Loucy (cell line): ENCODE measurements around the gene PKNOX2.

ENCODE experiments used
- CTCF ChIP-seq: fragments of 200-600 bp; sonication (generic); conservative IDR thresholded peaks from 2 replicates; pipeline ENCODE4 v1.5.1; 2014; ENCODE audit warnings: mild to moderate bottlenecking, antibody characterized with exemption, low read length
- EZH2phosphoT487 ChIP-seq: fragments of 200-600 bp; IDR thresholded peaks from 2 replicates; pipeline ENCODE4 v1.6.1; 2018; ENCODE audit warnings: antibody characterized with exemption, mild to moderate bottlenecking, moderate library complexity, borderline replicate concordance

- TF ChIP-seq CTCF = no peak
- no peak for TF ChIP-seq EZH2phosphoT487
These were observed 65.4 kb downstream of the PKNOX2 start for GRCh38 chr11:125229916-125230315.
